ENCODE measurements around the gene S100A16.
A peak's percentile ranks its signal among the peaks of the same experiment; 100 is the strongest.
"Not testable (repeated sequence)": the region's sequence is repeated elsewhere in the genome, so short reads cannot be mapped to it uniquely, and the experiment has no call there.

S100A16 gene

DNA sequence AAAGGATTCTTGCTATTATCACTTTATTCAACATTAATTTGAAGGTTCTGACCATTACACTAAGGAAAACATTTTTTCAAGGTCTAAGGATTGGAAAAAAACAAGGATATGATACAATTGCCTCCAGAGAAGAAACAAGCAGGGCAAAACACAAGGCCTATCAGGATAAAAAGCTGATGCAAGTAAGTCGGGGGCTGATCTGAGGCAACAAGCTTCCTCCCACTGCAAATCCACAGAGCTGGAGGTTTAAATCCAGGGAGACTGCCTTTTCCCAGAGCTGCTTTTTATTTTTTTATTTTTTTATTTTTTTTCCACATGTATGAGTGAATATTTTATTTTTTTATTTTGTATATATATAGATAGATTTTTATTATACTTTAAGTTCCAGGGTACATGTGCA, 27.9 kb downstream of the S100A16 start:
- DNase-seq (ENCODE audit: low spot score), result no peak

DNA sequence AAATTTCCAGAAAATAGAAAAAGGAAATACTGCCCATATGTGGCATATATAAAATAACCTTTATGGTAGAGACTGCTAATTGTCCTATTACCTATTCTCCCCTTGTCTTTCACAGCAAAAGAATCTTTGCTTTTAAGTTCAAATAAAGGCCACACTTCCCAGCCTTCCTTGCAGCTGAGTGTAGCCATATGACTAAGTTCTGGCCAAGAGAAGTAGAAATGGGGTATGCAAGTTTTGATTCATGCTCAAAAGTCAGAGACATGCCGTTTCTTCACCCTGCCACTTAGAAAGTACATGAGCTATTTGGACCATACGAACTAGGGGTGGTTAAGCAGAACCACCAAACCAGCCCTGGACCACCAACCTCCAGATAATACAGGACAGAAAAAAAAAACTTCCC, 29.0 kb downstream of the S100A16 start:
- DNase-seq (ENCODE audit: low spot score), result no peak

DNA sequence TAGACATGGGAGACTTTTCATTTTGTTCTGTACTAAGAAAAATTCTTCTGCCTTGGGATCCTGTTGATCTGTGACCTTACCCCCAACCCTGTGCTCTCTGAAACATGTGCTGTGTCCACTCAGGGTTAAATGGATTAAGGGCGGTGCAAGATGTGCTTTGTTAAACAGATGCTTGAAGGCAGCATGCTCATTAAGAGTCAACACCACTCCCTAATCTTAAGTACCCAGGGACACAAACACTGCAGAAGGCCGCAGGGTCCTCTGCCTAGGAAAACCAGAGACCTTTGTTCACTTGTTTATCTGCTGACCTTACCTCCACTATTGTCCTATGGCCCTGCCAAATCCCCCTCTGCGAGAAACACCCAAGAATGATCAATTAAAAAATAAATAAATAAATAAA, 29.4 kb downstream of the S100A16 start:
- not testable (repeated sequence) for DNase-seq (ENCODE audit: low spot score)

- not testable (repeated sequence) for DNase-seq (ENCODE audit: low spot score)
Measured at GRCh38 chr1:153582836-153583235, 30.1 kb downstream of the S100A16 start.

DNA sequence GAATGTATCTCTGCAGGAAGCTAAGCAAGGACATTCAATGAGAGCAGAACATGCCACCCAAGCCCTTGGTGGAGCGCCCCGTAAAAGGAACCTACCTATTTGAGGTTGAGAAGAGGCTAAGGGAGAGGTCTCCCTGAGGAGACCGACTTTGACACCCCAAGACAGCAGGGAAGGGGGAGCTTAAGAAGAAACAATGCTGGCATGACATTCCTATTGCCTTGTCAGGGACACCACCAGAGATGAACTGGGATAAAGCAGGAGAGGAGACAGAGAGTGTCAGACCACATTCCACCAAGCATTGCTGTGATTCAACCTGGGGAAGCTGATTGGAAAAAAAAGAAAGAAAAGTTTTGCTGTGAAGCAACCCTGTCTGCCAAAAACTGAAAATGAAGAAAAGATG, 34.0 kb downstream of the S100A16 start:
- DNase-seq (ENCODE audit: low spot score), result no peak

GRCh38 chr1:153578490-153578889, 34.4 kb downstream of the S100A16 start:
- DNase-seq (ENCODE audit: low spot score), result no peak

DNA sequence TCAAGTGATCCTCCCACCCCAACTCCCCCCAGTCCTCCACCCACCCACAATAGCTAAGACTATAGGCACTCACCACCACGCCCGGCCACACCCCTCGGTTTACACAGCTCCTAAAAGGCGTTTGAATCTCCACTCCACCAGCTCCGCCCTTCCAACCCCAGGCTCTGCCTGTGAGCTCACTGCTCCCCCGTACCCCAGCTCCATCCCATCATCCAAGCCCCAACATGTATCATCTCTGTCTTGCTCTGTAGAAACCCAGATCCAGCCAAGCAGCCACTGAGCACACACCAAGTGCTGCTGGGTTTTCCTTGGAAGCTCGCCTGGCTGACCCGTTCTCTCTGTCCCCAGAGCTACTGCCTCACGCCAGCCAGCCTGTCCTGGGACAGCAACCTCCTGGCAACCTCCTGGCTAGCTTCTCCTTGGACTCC, 35.3 kb downstream of the S100A16 start:
- no peak for DNase-seq (ENCODE audit: low spot score)

GRCh38 chr1:153577138-153577537, 35.8 kb downstream of the S100A16 start:
- DNase-seq (ENCODE audit: low spot score), result no peak

GRCh38 chr1:153575497-153575896, 37.4 kb downstream of the S100A16 start:
- not testable (repeated sequence) for DNase-seq (ENCODE audit: low spot score)

DNA sequence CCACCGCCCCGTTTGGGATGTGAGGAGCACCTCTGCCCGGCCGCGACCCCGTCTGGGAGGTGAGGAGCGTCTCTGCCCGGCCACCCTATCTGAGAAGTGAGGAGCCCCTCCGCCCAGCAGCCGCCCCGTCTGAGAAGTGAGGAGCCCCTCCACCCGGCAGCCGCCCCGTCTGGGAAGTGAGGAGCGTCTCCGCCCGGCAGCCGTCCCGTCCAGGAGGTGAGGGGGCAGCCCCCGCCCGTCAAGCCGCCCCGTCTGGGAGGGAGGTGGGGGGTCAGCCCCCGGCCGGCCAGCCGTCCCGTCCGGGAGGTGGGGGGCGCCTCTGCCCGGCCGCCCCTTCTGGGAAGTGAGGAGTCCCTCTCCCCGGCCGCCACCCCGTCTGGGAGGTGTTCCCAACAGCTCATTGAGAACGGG, 37.9 kb downstream of the S100A16 start:
- not testable (repeated sequence) for DNase-seq (ENCODE audit: low spot score)

DNA sequence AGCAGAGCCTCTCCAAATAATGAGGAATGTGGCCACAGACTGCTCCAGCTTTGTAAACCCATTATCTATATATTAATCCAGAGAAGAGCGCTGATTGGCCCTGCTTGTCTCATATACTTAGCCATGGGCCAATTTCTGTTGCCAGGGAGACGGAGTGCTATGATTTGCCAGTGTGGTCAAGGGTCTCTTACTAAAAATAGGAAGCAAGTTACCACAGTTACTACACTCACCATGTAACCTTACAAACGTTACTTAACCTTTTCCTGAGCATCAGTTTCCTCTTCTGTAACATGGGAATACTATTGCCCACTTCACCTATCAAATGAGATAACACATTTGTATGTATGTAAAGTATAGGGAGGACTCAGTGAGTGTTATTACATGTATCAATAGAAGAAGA, 39.6 kb downstream of the S100A16 start:
- no peak for DNase-seq (ENCODE audit: low spot score)

DNA sequence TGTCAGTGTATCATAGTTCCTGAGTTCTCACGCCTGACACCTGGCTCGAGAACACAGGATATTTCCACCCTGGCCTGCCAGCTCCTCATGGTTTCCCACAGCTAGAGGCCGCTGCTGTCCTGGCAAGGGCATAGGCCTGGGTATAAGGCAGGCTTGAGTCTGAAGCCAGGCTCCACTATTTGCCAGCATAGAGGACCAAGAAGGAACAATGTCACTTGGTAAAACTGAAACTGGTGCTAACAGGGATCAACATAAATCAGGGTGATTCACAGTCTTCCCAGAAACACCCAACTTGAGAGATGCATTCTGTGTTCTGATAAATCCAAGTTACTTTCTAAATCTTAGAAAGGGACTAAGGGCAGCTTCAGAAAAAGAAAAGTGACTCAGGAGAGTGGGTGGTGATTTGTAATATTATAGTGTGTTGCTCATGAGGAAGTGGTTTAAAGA, 40.3 kb downstream of the S100A16 start:
- DNase-seq (ENCODE audit: low spot score), result peak; percentile 58

- DNase-seq (ENCODE audit: low spot score), result no peak
Measured at GRCh38 chr1:153571706-153572105, 41.2 kb downstream of the S100A16 start.

DNA sequence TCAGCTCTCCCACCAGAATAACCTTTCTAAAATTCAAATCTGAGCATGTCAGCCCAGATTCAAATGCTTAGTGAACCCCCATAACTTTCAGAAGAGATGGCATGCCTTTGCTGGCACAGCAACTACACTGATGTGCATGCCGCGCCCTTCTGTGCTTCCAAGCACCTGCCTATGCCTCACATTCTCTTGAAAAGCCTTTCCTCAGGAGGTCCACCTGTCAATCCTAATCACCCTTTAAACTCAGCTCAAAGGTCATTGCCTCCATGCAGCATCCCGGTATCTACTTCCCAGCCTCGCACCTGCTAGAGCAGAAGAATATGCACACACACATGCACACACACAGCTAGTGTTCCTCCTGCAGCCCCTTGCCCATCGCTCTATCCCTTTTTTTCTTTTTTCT, 42.1 kb downstream of the S100A16 start:
- no peak for DNase-seq (ENCODE audit: low spot score)

DNA sequence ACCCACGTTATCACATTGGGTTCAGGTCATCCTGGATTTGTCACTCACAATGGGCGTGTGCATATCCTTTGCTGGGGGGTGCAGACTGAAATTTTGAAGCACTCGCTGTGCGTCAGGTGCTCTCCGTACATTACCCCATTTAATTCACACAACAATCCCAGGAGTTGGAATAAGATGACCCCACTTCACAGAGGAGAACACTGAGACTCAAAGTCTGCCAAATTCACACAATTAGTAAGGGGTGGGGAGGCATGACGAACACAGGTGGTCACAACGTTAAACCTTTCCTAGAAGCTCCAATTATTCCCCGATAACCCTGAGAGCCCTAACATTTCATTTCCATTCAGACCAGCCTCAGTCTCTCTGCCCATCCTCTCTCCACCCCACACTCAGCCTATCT, 43.5 kb downstream of the S100A16 start:
- no peak for DNase-seq (ENCODE audit: low spot score)

DNA sequence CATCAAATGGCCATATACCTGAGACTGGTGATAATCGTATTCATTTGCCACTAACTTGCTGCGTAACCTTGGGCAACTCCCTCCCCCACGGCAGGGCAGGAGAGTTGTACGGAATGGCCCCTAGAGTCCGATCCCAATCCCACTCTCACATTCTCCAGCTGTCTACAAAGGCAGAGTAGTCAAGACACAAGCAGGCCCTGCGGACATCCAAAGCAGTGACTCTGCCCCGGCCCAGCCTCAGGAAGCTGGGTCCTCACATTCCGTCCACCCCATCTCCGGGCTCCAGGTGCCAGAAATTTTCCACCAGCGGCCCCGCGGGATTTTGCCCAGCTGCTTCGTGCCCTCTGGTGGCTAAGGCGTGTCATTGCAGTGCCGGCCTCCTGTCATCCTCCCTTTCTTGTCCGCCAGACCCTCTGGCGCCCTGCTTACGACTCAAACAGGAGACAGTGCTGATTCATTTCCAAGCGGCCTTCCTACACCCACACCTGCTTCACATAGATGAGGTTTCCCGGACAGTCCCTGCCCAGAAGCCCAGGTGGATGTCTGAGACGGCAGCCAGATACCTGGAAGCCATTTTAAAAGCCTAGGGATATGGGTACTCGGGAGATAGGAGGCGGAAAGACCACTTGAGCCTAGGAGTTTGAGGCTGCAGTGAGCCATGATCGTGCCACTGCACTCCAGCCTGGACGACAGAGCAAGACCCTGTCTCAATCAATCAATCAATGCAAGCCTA, 44.4 kb downstream of the S100A16 start:
- DNase-seq (ENCODE audit: low spot score), result peak; percentile 88

DNA sequence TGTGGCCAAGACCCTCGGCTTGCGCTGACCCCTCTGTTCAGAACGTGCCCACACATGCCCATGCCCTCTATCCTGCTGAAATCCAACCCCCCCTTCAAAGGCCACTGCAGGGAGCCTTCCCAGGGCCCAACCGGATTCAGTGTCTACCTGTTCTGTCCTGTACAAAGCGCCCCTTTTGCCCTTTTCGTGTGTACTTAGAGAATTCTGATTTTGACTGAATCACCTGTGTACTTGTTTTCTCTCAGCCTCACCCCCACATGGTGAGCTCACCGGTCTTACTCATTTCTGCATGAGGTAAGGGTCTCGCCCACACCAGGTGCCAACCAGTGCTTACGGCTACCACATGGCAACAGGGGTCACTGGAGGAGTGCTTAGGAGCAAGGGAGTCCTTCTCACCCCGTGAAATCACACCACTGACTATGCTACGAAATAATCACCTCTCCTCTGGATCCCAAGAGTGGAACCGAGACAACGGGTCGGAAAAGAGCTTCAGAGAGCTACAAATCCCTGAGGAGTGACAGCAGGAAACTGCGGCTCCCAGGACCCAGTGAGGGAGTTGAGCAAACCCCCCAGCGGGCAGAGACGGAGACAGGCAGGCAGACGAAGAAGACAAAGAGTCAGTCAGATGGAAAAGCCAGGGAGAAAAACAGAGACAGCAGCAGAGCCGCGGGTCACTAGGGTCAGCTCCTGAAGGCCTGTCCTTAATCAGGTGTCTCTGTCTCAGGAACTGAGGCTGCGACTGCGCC, 45.1 kb downstream of the S100A16 start:
- no peak for DNase-seq (ENCODE audit: low spot score)

DNA sequence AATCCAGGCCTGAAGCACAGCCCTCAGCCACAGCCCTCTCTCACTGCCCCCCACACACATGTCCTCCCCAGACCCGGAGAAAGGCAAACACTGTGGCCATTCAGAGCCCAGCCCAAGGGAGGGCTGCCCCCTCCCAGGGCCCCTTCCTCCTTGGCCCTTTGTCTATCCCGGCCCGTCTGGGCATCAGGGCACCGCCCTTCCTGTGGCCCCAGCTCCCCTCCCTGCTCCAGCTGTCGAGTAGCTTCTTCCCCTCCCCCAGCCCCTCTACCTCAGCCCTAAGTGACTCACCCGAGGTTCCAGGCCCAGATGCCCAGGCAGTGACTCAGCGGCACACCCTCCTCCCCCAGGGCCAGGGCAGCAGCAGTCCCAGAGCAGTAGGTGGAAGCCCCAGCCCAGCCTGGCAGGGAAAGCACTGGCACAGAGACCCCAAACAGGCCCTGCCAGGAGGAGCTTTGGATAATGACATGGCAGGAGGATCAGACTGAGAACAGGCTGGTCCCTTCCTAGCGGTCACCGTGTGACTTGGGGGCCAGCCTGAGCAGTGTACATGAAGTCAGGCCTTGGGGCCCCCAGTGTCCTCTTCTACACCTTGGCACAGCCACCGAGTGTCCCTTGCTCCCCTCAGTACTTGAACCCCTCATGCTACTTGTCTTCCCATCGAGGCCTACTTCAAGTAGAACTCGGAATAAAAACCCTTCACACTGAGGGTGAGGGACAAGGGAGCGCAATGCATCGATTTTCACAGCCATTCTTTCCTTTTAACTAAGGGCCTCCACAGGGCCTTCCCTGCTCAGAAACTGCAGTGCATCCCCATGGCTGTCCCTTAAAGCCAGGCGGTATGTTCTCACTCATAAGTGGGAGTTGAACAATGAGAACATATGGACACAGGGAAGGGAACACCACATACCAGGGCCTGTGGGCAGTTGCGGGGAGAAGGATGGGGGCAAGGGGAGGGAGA, 46.2 kb downstream of the S100A16 start:
- DNase-seq (ENCODE audit: low spot score), result no peak

- DNase-seq (ENCODE audit: low spot score), result no peak
Measured at GRCh38 chr1:153565529-153566374, 47.2 kb downstream of the S100A16 start, which contains the start of gene S100A2. S100A2 (minus strand) TSS chr1:153565844; CDS start chr1:153563877, 1,967 bp downstream.

GRCh38 chr1:153563991-153564390, 48.9 kb downstream of the S100A16 start:
- DNase-seq (ENCODE audit: low spot score), result no peak

- DNase-seq (ENCODE audit: low spot score), result no peak
Measured at GRCh38 chr1:153563483-153563901, 49.4 kb downstream of the S100A16 start.
